ENCODE data around the gene CPA3.

Gene CPA3

DNA sequence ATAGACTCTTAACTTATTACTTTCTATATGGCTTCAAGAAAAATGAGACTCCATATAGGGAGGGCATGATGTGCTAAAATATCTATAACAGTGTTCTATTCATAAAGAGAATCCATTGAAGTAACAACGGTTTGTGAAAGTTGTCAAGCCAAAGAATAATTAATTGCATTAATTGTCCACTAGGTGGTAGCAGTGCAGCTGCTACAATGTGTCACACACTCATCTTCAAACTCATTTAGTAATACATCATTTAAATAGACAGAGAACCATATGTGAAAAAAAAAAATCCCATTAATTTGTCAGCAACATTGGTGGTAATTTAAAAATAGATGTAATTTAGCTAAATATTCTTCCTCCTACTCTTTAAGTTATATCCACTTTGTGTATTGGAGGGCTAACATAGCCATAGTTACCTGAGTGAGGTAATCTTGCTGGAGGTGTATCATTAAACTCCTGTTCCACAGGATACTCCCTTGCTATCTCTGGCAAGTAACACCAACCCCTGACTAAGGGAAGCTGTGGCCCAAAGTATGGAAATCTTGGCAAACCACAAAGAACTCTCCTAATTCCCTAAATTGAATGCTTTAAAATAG, 3.7 kb upstream of the CPA3 start:
- no peak for DNase-seq

DNA sequence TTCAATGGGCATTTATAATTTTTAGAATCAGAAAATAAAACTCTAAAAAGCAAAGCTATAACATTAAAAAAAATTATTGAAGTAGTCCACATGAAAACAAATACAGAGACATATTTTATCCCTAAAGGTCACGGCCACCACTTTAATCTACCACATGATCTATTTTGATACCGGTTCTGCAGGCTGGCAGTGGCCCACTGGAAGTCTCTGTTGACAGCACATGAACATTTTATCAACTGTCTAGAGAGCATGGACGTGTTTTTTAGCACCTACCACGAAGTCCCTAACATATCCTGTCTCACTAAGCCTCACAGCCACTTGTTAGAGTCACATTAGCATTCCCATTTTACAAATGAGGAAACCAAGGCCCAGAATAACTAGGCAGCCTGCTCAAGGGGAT, 1.8 kb upstream of the CPA3 start:
- DNase-seq: no peak

GRCh38 chr3:148863814-148864213, 1.3 kb upstream of the CPA3 start:
- DNase-seq: no peak

- DNase-seq: no peak
Measured at GRCh38 chr3:148866261-148866660, 1.2 kb downstream of the CPA3 start.

DNA sequence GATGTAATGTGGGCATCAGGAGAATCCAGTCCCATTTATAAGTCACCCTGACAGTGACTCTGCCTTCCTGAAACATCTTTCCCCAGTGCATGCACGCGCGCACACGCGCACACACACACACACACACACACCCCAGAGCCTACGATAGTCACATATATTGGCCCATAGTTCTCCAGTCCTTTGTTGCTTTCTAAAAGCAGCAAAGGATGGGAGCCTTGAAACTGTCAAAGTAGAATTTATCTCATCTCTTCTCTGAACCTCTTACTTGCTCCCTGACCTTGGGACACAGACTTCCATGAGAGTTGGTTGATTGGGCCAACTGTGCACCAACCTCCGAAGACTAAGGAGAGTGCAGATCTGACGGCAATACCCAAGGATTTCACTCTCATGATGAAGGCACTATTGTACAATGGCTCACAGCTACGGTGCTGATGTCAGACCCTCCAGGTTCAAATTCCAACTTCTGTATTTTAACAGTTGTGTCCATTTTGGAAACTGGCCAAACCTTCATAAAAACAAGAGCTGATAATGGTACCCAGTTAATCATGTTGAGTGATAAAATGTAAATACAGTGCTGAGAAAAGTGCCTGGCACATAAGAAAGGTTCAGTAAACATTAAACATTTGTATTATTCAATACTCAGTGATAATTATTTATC, 8.3 kb downstream of the CPA3 start:
- DNase-seq: no peak

- no peak for DNase-seq
Measured at GRCh38 chr3:148873977-148874376, 8.9 kb downstream of the CPA3 start.

DNA sequence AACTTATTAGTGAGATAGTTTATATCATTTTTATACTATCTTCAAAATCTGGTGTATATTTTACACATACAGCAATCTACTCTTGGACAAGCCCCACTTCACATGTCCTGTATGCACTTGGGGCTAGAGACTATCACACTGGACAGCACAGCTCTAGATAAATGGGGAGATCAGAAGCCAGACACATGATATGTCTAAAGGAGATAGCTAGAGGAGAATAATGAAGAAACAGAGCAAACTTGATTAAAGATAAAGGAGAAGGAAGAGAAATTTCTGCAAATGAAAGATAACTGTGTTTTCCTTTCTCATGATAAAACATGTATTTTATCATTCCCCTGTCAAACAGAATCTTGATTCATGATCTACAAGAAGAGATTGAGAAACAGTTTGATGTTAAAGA, 13.0 kb downstream of the CPA3 start:
- DNase-seq: no peak

- no peak for DNase-seq
Measured at GRCh38 chr3:148879256-148879655, 14.2 kb downstream of the CPA3 start.

DNA sequence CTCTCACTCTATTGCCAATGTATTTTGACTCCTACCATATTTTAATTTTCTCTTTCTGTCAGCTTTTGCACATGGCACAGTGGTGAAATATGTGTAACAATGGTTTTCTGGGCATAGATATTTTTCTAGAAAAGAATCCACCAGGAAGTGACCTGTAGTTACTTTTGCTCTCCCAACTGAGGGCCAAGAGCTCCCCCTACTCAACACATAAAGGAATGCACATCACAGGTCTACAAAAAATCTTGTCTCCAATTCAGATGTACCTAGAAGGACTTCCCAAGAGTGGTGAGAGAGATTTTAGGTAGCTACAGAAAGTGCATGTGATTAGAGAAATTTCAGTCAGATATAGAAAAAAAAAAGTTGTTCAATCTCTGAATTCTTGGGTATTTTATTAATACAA, 15.6 kb downstream of the CPA3 start:
- DNase-seq: no peak

GRCh38 chr3:148881286-148881685, 16.2 kb downstream of the CPA3 start:
- DNase-seq: no peak

DNA sequence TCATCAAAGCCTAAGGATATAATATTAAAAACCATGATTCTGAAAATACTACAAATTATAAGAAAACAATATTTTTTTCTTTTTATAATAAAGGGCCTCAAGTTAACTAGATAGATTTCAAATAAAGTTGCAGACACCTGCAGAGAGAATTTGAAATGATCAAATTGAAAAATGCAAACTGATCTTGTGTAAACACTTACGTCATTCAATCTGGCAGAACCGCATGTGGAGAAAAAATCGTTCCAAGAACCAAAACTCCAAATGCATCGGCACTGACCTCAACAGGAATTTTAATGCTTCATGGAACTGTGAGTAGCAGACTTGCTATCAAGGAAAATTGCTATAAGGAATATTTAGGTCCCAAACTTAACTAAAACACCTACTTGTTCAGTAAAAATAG, 17.2 kb downstream of the CPA3 start:
- no peak for DNase-seq

GRCh38 chr3:148883163-148883562, 18.1 kb downstream of the CPA3 start:
- no peak for DNase-seq

DNA sequence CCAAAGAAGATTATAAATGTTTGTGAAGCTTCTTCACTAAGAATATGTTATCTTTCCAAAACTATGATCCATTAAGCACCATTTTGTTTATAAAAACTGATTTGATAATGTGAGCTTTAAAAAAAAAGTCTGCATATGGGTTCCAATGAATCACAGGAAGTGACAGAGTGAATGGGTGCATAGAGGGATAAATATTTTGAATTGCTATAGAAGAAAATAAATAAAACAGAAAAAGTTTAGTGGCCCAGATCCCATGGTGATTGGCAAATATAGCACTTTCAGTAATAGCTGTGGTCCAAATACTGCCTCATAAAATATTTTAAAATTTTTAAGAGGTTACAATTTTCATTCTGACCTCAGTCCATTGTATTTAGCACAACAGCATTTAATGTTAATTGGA, 19.2 kb downstream of the CPA3 start:
- no peak for DNase-seq

- no peak for DNase-seq
Measured at GRCh38 chr3:148889828-148890227, 24.7 kb downstream of the CPA3 start.

GRCh38 chr3:148896062-148896461, 31.0 kb downstream of the CPA3 start:
- no peak for DNase-seq

GRCh38 chr3:148901987-148902791, 37.1 kb downstream of the CPA3 start:
- DNase-seq: no peak

DNA sequence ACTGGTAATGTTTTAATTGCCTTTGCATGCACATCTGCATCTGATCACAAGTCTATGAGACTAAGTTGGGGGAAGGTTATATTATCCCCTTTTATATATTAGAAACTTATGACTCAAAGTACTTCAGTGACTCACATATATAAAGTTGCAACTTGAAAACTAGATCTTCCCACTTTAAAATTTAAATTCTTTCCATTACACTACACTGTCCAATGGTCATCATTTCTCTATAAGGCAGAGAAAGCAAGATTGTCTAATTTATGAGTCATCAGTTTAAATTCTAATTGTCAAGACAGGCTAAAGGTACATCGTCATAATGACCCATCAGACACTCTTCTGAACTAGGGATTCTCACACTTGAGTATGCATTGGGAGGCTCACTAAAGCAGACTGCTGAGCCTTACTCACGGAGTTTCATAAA, 37.9 kb downstream of the CPA3 start:
- DNase-seq: no peak

DNA sequence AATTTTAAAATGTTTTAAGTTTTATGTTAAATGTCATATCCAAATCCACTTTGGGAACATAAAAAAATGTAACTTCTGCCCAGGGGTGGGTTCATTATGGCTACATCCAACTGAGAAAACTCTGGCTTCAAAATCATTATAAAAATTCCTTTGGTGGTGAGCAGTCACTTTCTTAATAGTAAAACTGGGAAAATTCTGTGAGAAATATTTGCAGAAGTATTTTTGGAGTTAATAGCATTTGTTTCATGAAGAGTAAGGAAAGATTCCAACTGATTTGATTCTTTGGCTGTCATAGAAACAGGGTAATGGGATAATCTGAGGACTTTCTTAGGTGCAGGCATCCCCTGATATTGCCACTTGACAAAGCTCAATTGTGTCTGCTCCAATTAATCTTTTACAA, 38.8 kb downstream of the CPA3 start:
- no peak for DNase-seq

GRCh38 chr3:148906667-148907066, 41.6 kb downstream of the CPA3 start:
- DNase-seq: no peak

DNA sequence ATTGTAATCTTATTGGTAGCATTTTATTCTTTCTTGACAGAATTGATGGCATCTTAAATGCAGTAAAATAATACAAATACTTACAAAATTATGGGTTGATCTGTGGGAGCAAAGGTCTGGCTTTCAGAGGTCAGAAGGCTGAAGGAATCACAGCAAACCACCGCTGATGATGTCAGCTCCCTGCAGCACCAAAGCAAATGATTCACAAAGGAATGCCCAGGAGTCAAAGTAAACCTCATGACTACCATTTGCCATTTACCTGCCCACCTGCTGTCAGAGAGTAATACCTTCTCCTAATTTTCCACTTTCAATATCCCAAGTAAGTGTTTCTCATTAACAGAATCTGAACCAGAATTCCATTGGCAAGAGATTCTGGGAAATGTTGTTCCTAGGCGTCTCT, 46.1 kb downstream of the CPA3 start:
- DNase-seq: no peak

- DNase-seq: no peak
Measured at GRCh38 chr3:148911592-148911991, 46.5 kb downstream of the CPA3 start.

- no peak for DNase-seq
Measured at GRCh38 chr3:148914936-148915690, 50.0 kb downstream of the CPA3 start.

DNA sequence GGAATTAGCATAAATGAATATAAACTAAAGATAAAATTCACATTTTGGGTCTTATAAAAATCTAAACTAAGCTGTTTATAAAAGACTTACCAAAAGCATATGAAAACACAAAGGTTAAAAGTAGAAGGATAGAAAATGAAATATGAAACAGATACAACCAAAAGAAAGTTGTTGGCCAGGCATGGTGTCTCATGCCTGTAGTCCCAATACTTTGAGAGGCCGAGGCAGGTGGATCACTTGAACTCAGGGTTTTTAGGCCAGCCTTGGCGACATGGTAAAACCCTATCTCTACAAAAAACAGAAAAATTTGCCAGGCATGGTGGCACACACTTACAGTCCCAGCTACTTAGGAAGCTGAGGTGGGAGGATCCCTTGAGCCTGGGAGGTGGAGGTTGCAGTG, 51.0 kb downstream of the CPA3 start:
- DNase-seq: no peak

DNA sequence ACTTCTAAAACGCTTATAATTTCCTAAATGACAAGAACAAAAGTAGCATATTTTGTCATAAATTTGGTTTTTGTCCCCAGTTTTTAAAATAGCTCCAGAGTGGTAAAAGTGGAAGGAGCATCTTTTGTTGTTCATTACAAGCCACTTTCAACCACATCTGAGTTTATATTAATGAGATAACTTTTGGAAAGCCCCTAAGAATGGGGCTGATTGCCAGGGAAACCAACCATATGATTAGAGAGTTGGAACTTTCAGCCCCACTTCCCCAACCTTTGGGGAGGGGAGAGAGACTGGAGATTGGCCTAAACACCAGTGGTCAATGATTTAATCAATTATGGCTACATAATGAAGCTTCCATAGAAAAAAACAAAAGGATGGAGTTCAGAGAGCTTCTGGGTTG, 57.4 kb downstream of the CPA3 start:
- no peak for DNase-seq

Measured in stimulated activated CD4-positive, alpha-beta T cell treated with anti-CD3 and anti-CD28 coated beads, Interleukin-15, amount 100 ng/mL, for 24 hours (primary cell).